CD4-positive, CD25-positive, alpha-beta regulatory T cell (primary cell): ENCODE results near the gene TRIM9. TPM values are rescaled to one million over a fixed set of nuclear protein-coding genes. Genes with fewer than 3 reads are reported as not detected.
"Not testable (repeated sequence)": the region's sequence is repeated elsewhere in the genome, so short reads cannot be mapped to it uniquely, and the experiment has no call there.

Source experiments
- ATAC-seq, 2 donors: fragments of 150-1000 bp; cut with Tn5 transposase; one replicate each; pipeline ENCODE4 v1.10.0; 2021; ENCODE audit warnings: low read depth in 2 of 2, moderate number of reproducible peaks in 2 of 2, moderate library complexity in 1 of 2
- DNase-seq, 3 donors: peaks; one replicate each; pipeline versions ENCODE4 v3.0.0 to v3.0.0-alpha.2; 2012 to 2022; ENCODE audit warnings: mixed read lengths in 1 of 3
- H3K27ac ChIP-seq: one replicate; pipeline ENCODE4 v1.7.0; 2013; ENCODE audit warnings: mild to moderate bottlenecking, low read length; ENCODE audit not compliant: insufficient read depth, poor library complexity, severe bottlenecking
- H3K27me3 ChIP-seq: one replicate; pipeline ENCODE4 v1.7.0; 2013; ENCODE audit warnings: low read length; ENCODE audit not compliant: control insufficient read depth, insufficient read depth
- H3K36me3 ChIP-seq: one replicate; pipeline ENCODE4 v1.7.0; 2013; ENCODE audit warnings: mild to moderate bottlenecking, low read length, moderate library complexity; ENCODE audit not compliant: control insufficient read depth, insufficient read depth
- H3K4me1 ChIP-seq: 2 replicates; pipeline ENCODE4 v1.7.0; 2013; ENCODE audit warnings: mild to moderate bottlenecking, low read length; ENCODE audit not compliant: insufficient read depth, control insufficient read depth, poor library complexity, severe bottlenecking
- H3K4me3 ChIP-seq: one replicate; pipeline ENCODE4 v1.7.0; 2013; ENCODE audit warnings: low read depth, mild to moderate bottlenecking, low read length, moderate library complexity
- H3K9me3 ChIP-seq, 2 experiments: 1 replicate in 1 of 2; 2 replicates in 1 of 2; pipeline ENCODE4 v1.7.0; 2013; ENCODE audit warnings: low read length in 2 of 2, mild to moderate bottlenecking in 1 of 2, moderate library complexity in 1 of 2; ENCODE audit not compliant: control insufficient read depth in 2 of 2
- H3K27ac Mint-ChIP-seq, 3 donors: one replicate each; pipeline ENCODE4 v1.8.0; 2020 to 2022; ENCODE audit warnings: mild to moderate bottlenecking in 3 of 3, mixed read lengths in 3 of 3, moderate library complexity in 2 of 3
- H3K27me3 Mint-ChIP-seq: one replicate; pipeline ENCODE4 v1.8.0; 2022; ENCODE audit warnings: mild to moderate bottlenecking, mixed read lengths
- H3K36me3 Mint-ChIP-seq: one replicate; pipeline ENCODE4 v1.8.0; 2020; ENCODE audit warnings: mixed read lengths
- H3K4me1 Mint-ChIP-seq, 4 donors: one replicate each; pipeline ENCODE4 v1.8.0; 2020 to 2022; ENCODE audit warnings: mixed read lengths in 4 of 4, mild to moderate bottlenecking in 1 of 4
- H3K4me3 Mint-ChIP-seq, 4 donors: one replicate each; pipeline ENCODE4 v1.8.0; 2020 to 2022; ENCODE audit warnings: mild to moderate bottlenecking in 4 of 4, mixed read lengths in 4 of 4, moderate library complexity in 3 of 4
- H3K9me3 Mint-ChIP-seq, 7 donors: one replicate each; pipeline ENCODE4 v1.8.0; 2020 to 2022; ENCODE audit warnings: mixed read lengths in 7 of 7, mild to moderate bottlenecking in 3 of 7, moderate library complexity in 2 of 7
- polyA plus RNA-seq, 4 donors: library from polyadenylated mRNA; unstranded; fragments of 300-500 nt; fragmentation: Illumina TruSeq; gene quantifications; one replicate each; pipeline ENCODE4 v1.2.3, GENCODE V29; 2021
- total RNA-seq: library from RNA; stranded (reverse); gene quantifications from one replicate; pipeline ENCODE4 v1.2.3, GENCODE V29; 2022

The TRIM9 gene
- total and polyA plus RNA-seq, 5 donors from 2014 or later, result 0.11 to 0.52 (median 0.15) TPM; not detected in 1

- no peaks in the 10 kb centered on the region for H3K36me3 Mint-ChIP-seq
- H3K27me3 Mint-ChIP-seq, result peaks cover 42% of the 10 kb centered on the region
- ATAC-seq (peak in 1 of 2 donors; percentile 13), DNase-seq (no peak)
- H3K9me3 ChIP-seq, result no peaks in the 10 kb centered on the region
- H3K4me1 ChIP-seq, result peaks cover 19% of the 10 kb centered on the region
- H3K36me3 ChIP-seq, result no peaks in the 10 kb centered on the region
- H3K4me3 Mint-ChIP-seq, result peak overlapping the region; percentile 75 to 88 (median 84)
- peaks cover 0 to 15% (median 6%) of the 10 kb centered on the region in 4 donors for H3K4me1 Mint-ChIP-seq
- H3K27me3 ChIP-seq, result peaks cover 14% of the 10 kb centered on the region
- peaks cover 0 to 9% (median 0%) of the 10 kb centered on the region in 7 donors for H3K9me3 Mint-ChIP-seq
- H3K27ac ChIP-seq, result no peak overlapping the region
- H3K4me3 ChIP-seq, result no peak overlapping the region
- H3K27ac Mint-ChIP-seq, result peak overlapping the region in 2 of 3 donors; percentile 43 to 78
These were observed 150.1 kb downstream of the TRIM9 start for GRCh38 chr14:50944647-50945413.

GRCh38 chr14:50943943-50944646 is 150.8 kb downstream of the TRIM9 start, which contains the start of gene PYGL:
Gene PYGL, minus strand, starts transcription at chr14:50944483. Its CDS starts 80 bp downstream, at chr14:50944403.
- Histone ChIP-seq H3K27ac (no peak within 1 kb of the TSS), H3K9me3 (no peaks in the 10 kb centered on the region), H3K4me1 (peaks cover 19% of the 10 kb centered on the region), H3K4me3 (no peak within 1 kb of the TSS), H3K27me3 (peaks cover 14% of the 10 kb centered on the region), H3K36me3 (no peaks in the 10 kb centered on the region)
- ATAC-seq (peak in 1 of 2 donors; percentile 37), DNase-seq (peak in 1 of 3 donors; percentile 9)
- Mint-ChIP-seq H3K27ac (peak within 1 kb of the TSS in 2 of 3 donors; percentile 43 to 78), H3K9me3 (peaks cover 0 to 9% (median 0%) of the 10 kb centered on the region in 7 donors), H3K27me3 (peaks cover 47% of the 10 kb centered on the region), H3K4me3 (peak within 1 kb of the TSS; percentile 75 to 88 (median 84)), H3K36me3 (no peaks in the 10 kb centered on the region), H3K4me1 (peaks cover 0 to 15% (median 6%) of the 10 kb centered on the region in 4 donors)

DNA sequence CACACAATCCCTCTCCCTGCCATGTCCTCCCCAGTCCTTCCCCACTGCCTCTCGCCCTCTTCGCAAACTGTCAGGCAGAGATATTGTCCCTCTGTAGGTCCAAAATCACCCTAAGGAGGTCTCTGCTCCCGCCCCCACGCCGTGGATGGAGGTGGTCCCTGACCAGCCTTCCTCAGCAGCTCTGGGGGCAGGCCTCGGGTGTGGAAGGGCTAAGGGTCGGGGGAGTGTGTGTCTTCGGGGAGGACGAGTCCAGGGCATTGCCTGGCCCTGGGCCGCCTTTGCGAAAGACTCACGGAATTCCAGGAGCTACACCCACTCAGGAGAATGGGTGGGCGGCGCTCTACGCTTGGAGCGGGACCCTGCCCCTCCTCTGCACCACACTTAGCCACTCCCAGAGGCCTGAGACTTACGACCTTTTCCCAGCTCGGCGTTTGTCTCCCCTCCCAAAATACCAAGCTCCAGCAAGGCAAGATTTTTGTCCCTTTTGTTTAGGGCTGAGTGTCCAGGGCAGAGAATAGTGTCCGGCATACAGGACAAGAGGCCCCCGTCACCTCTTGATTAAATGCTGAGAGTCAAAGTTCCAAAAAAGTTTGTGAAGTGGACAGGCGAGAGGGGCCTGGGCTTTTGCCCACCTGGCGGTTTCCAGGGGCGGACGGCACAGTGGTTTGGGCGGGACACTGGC is 151.5 kb downstream of the TRIM9 start:
- Mint-ChIP-seq H3K36me3 (no peaks in the 10 kb centered on the region), H3K4me3 (peak overlapping the region in 2 of 4 donors; percentile 56 to 72), H3K4me1 (peaks cover 0 to 15% (median 6%) of the 10 kb centered on the region in 4 donors), H3K27me3 (peaks cover 50% of the 10 kb centered on the region), H3K27ac (no peak overlapping the region), H3K9me3 (peaks cover 0 to 9% (median 0%) of the 10 kb centered on the region in 7 donors)
- Histone ChIP-seq H3K27ac (no peak overlapping the region), H3K4me3 (no peak overlapping the region), H3K36me3 (no peaks in the 10 kb centered on the region), H3K27me3 (peaks cover 14% of the 10 kb centered on the region), H3K9me3 (no peaks in the 10 kb centered on the region), H3K4me1 (peaks cover 19% of the 10 kb centered on the region)
- no peak for DNase-seq
- ATAC-seq, result no peak

GRCh38 chr14:50941638-50942037 is 153.3 kb downstream of the TRIM9 start:
- Mint-ChIP-seq H3K4me1 (peaks cover 0 to 18% (median 6%) of the 10 kb centered on the region in 4 donors), H3K4me3 (peak overlapping the region in 1 of 4 donors; percentile 27), H3K27me3 (peaks cover 49% of the 10 kb centered on the region)
- not testable (repeated sequence) for H3K9me3 ChIP-seq, DNase-seq, H3K36me3 Mint-ChIP-seq, H3K27ac ChIP-seq, ATAC-seq, H3K9me3 Mint-ChIP-seq, H3K4me3 ChIP-seq, H3K27ac Mint-ChIP-seq, H3K36me3 ChIP-seq
- Histone ChIP-seq H3K27me3 (peaks cover 14% of the 10 kb centered on the region), H3K4me1 (peaks cover 19% of the 10 kb centered on the region)

- H3K36me3 Mint-ChIP-seq, result no peaks in the 10 kb centered on the region
- no peak overlapping the region for H3K27ac ChIP-seq
- H3K27ac Mint-ChIP-seq, result no peak overlapping the region
- no peak for DNase-seq
- peaks cover 14% of the 10 kb centered on the region for H3K27me3 ChIP-seq
- no peak overlapping the region for H3K4me3 Mint-ChIP-seq
- ATAC-seq, result no peak
- H3K4me1 Mint-ChIP-seq, result peaks cover 0 to 19% (median 6%) of the 10 kb centered on the region in 4 donors
- peaks cover 19% of the 10 kb centered on the region for H3K4me1 ChIP-seq
- H3K9me3 ChIP-seq, result no peaks in the 10 kb centered on the region
- H3K27me3 Mint-ChIP-seq, result peaks cover 47% of the 10 kb centered on the region
- H3K4me3 ChIP-seq, result no peak overlapping the region
- no peaks in the 10 kb centered on the region for H3K36me3 ChIP-seq
- H3K9me3 Mint-ChIP-seq, result peaks cover 0 to 9% (median 0%) of the 10 kb centered on the region in 7 donors
These were observed 153.8 kb downstream of the TRIM9 start for GRCh38 chr14:50941151-50941550.

DNA sequence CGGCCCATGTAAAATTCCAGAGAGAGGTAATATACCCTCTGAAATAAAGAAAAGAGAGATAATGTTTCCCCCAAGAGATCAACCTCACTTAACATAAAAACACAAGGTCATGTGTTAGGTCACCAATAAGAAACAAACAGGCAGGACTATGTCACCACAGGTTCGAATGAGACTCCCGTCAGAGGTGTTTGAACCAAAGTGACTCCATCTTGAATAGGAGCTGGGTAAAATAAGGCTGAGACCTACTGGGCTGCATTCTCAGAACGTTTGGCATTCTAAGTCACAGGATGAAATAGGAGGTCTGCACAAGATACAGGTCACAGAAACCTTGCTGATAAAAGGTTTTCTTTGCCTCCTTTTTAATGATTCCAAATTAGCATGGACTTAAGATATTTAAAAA is 157.1 kb downstream of the TRIM9 start:
- Histone ChIP-seq H3K27ac (no peak overlapping the region), H3K4me1 (no peaks in the 10 kb centered on the region), H3K9me3 (no peaks in the 10 kb centered on the region), H3K36me3 (no peaks in the 10 kb centered on the region), H3K27me3 (peaks cover 22% of the 10 kb centered on the region), H3K4me3 (no peak overlapping the region)
- peaks cover 45% of the 10 kb centered on the region for H3K27me3 Mint-ChIP-seq
- peaks cover 0 to 5% (median 0%) of the 10 kb centered on the region in 7 donors for H3K9me3 Mint-ChIP-seq
- peaks cover 0 to 6% (median 0%) of the 10 kb centered on the region in 4 donors for H3K4me1 Mint-ChIP-seq
- no peak overlapping the region for H3K27ac Mint-ChIP-seq
- DNase-seq, result no peak
- no peak overlapping the region for H3K4me3 Mint-ChIP-seq
- ATAC-seq, result no peak
- no peaks in the 10 kb centered on the region for H3K36me3 Mint-ChIP-seq

DNA sequence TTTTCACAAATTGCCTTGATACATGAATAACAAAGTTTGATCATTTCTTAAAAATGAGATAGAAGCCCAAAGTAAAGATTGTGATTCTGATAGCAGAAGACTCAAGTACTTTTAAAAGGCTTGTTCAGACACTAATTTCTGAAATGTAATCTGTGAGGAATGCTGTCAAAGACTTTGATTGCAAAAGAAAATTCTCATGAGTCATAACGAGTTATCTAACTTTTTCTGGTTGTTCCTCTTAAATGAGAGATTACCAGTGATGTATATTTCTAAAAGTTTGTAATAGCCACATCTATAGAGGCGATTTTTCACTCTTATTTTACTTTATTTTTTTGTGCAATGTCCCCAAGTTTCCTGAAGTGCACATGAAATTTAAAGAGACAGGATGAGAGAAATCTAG is 157.6 kb downstream of the TRIM9 start:
- H3K9me3 ChIP-seq, result no peaks in the 10 kb centered on the region
- Mint-ChIP-seq H3K4me1 (peaks cover 0 to 4% (median 0%) of the 10 kb centered on the region in 4 donors), H3K4me3 (no peak overlapping the region), H3K36me3 (no peaks in the 10 kb centered on the region), H3K27me3 (peaks cover 45% of the 10 kb centered on the region), H3K9me3 (peaks cover 0 to 5% (median 0%) of the 10 kb centered on the region in 7 donors), H3K27ac (no peak overlapping the region)
- DNase-seq, result no peak
- no peak overlapping the region for H3K27ac ChIP-seq
- H3K27me3 ChIP-seq, result peaks cover 22% of the 10 kb centered on the region
- no peak for ATAC-seq
- no peak overlapping the region for H3K4me3 ChIP-seq
- H3K4me1 ChIP-seq, result no peaks in the 10 kb centered on the region
- H3K36me3 ChIP-seq, result no peaks in the 10 kb centered on the region
